Measurements from ENCODE around the gene RIOK3.

- TF ChIP-seq POLR2A (IDR thresholded peaks at IDR 0.05) (no peak), CTCF (IDR thresholded peaks at IDR 0.05) (no peak)
These were observed 4.8 kb upstream of the RIOK3 start for GRCh38 chr18:23448291-23448690.

Data from suprapubic skin (tissue), 3 donors.